ENCODE results near the gene RERG.

- TF ChIP-seq CTCF (conservative IDR thresholded peaks at IDR 0.05; ENCODE audit: low read depth in 2 of 2) (no peak), REST (IDR thresholded peaks at IDR 0.05; ENCODE audit: unreplicated experiment) (no peak), POLR2AphosphoS5 (IDR thresholded peaks at IDR 0.05; ENCODE audit: low read depth) (no peak), EZH2phosphoT487 (IDR thresholded peaks at IDR 0.05; ENCODE audit: unreplicated experiment) (no peak), EZH2 (IDR thresholded peaks at IDR 0.05; ENCODE audit: low read depth, unreplicated experiment) (no peak), CREB1 (CRISPR knock-in tag; IDR thresholded peaks at IDR 0.05; ENCODE audit: low read depth) (no peak), JUNB (IDR thresholded peaks at IDR 0.05; ENCODE audit: unreplicated experiment) (no peak), ETS1 (IDR thresholded peaks at IDR 0.05) (no peak), ZNF331 (CRISPR knock-in tag; IDR thresholded peaks at IDR 0.05; ENCODE audit: low read depth) (no peak)
These were observed 33.1 kb downstream of the RERG start for GRCh38 chr12:15188127-15188526.
